Loucy (cell line): ENCODE data around the gene KEL.

ENCODE experiments used
- H2AFZ ChIP-seq: fragments of 200-600 bp; sonication (generic); 2 replicates; pipeline ENCODE4 v1.6.0; 2016; ENCODE audit warnings: antibody characterized with exemption, mild to moderate bottlenecking, low read length, moderate library complexity
- H3F3A ChIP-seq: fragments of 200-600 bp; 2 replicates; pipeline ENCODE4 v1.6.0; 2016; ENCODE audit warnings: antibody characterized with exemption, low read depth, mild to moderate bottlenecking
- H3K27me3 ChIP-seq: fragments of 200-600 bp; sonication (generic); 2 replicates; pipeline ENCODE4 v1.6.1; 2014; ENCODE audit warnings: low read length, mild to moderate bottlenecking; ENCODE audit not compliant: insufficient read depth, poor library complexity, severe bottlenecking
- H3K36me3 ChIP-seq: fragments of 200-600 bp; sonication (generic); 2 replicates; pipeline ENCODE4 v1.6.1; 2016; ENCODE audit warnings: low read length; ENCODE audit not compliant: insufficient read depth
- H3K4me1 ChIP-seq: fragments of 200-600 bp; sonication (generic); 2 replicates; pipeline ENCODE4 v1.5.1; 2014; ENCODE audit warnings: low read length, mild to moderate bottlenecking; ENCODE audit not compliant: insufficient read depth, poor library complexity, severe bottlenecking
- H3K4me2 ChIP-seq: fragments of 200-600 bp; sonication (generic); 2 replicates; pipeline ENCODE4 v1.6.0; 2014; ENCODE audit warnings: antibody characterized with exemption, low read length, low read depth, mild to moderate bottlenecking; ENCODE audit not compliant: poor library complexity, severe bottlenecking
- H3K4me3 ChIP-seq: fragments of 200-600 bp; sonication (generic); 2 replicates; pipeline ENCODE4 v1.5.1; 2014; ENCODE audit warnings: low read length, mild to moderate bottlenecking, mixed read lengths; ENCODE audit not compliant: poor library complexity, severe bottlenecking
- H3K79me2 ChIP-seq: fragments of 200-600 bp; sonication (generic); 2 replicates; pipeline ENCODE4 v1.6.1; 2014; ENCODE audit warnings: low read length; ENCODE audit not compliant: insufficient read depth
- H3K9ac ChIP-seq: fragments of 200-600 bp; sonication (generic); 2 replicates; pipeline ENCODE4 v1.6.0; 2014; ENCODE audit warnings: mild to moderate bottlenecking, low read depth, low read length, moderate library complexity; ENCODE audit not compliant: poor library complexity, severe bottlenecking
- H3K9me2 ChIP-seq: fragments of 200-600 bp; sonication (generic); replicated peaks from 2 replicates; pipeline ENCODE4 v1.6.1; 2016; ENCODE audit warnings: low read depth, low read length, mixed read lengths
- H3K9me3 ChIP-seq: fragments of 200-600 bp; sonication (generic); 2 replicates; pipeline ENCODE4 v1.6.1; 2014; ENCODE audit warnings: mild to moderate bottlenecking, antibody characterized with exemption, low read length, low read depth; ENCODE audit not compliant: insufficient read depth
- H4K20me1 ChIP-seq: fragments of 200-600 bp; sonication (generic); 2 replicates; pipeline ENCODE4 v1.6.0; 2014; ENCODE audit warnings: antibody characterized with exemption, low read length, mild to moderate bottlenecking; ENCODE audit not compliant: insufficient read depth, poor library complexity, severe bottlenecking
- EZH2phosphoT487 ChIP-seq: fragments of 200-600 bp; IDR thresholded peaks from 2 replicates; pipeline ENCODE4 v1.6.1; 2018; ENCODE audit warnings: antibody characterized with exemption, mild to moderate bottlenecking, moderate library complexity, borderline replicate concordance
- TF ChIP-seq, protein P1 (sequence below): fragments of 200-600 bp; sonication (generic); conservative IDR thresholded peaks from 2 replicates; pipeline ENCODE4 v1.5.1; 2014; ENCODE audit warnings: mild to moderate bottlenecking, antibody characterized with exemption, low read length

The KEL gene

DNA sequence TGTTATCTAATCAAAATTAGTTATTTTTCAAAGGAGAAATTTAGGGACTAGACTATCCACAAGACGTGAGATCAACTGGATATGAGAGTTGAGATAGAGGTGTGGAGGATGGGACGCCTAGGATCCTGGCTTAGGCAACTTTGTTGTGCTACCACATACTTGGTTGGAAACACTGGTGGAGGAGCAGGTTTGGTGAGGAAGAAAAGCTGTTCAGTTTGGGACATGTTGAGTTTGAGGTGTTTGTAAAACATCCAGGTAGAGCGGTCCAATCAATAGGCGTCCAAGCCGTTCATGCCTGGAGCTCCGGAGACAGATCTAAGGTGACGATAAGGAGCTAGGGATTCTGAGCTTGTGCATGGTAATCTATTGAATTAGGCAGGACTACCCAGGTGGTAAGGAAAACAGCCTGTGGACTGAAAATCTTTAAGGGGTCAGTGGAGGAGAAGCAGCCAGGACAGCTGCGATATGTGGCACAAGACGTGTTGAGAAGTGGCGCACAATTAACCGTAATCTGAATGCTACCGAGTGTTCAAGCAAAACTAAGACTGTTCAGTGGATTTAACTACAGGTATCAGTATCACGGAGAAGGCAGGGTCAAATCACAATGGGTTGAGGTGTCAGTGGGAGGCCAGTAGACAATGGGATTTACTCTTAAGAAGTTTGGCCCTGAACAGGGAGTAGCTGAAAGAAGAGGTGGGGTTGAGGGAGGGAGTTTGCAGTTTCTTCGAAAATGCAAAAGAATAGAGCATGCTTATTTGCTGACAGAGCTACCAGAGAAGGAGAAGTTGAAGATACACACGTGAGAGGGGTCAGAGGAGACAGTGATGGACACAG lies 60.5 kb downstream of the KEL start:
- no peak overlapping the region for H3K4me3 ChIP-seq
- no peak for TF ChIP-seq EZH2phosphoT487
- TF ChIP-seq, protein P1, sequence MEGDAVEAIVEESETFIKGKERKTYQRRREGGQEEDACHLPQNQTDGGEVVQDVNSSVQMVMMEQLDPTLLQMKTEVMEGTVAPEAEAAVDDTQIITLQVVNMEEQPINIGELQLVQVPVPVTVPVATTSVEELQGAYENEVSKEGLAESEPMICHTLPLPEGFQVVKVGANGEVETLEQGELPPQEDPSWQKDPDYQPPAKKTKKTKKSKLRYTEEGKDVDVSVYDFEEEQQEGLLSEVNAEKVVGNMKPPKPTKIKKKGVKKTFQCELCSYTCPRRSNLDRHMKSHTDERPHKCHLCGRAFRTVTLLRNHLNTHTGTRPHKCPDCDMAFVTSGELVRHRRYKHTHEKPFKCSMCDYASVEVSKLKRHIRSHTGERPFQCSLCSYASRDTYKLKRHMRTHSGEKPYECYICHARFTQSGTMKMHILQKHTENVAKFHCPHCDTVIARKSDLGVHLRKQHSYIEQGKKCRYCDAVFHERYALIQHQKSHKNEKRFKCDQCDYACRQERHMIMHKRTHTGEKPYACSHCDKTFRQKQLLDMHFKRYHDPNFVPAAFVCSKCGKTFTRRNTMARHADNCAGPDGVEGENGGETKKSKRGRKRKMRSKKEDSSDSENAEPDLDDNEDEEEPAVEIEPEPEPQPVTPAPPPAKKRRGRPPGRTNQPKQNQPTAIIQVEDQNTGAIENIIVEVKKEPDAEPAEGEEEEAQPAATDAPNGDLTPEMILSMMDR: no peak
- H3K27me3 ChIP-seq: no peaks in the 10 kb centered on the region
- no peaks in the 10 kb centered on the region for H3K79me2 ChIP-seq
- H3K9me3 ChIP-seq: 0 out of 2 replicates have a peak, but pooled peaks cover 9% of the 10 kb centered on the region
- H3K4me2 ChIP-seq: no peak overlapping the region
- no peak overlapping the region for H3K9ac ChIP-seq
- H3F3A ChIP-seq: no peaks in the 10 kb centered on the region
- no peaks in the 10 kb centered on the region for H3K9me2 ChIP-seq
- H4K20me1 ChIP-seq: no peaks in the 10 kb centered on the region
- no peaks in the 10 kb centered on the region for H3K36me3 ChIP-seq
- H3K4me1 ChIP-seq: no peaks in the 10 kb centered on the region
- H2AFZ ChIP-seq: no peak overlapping the region

- Histone ChIP-seq H3K9me3 (0 out of 2 replicates have a peak, but pooled peaks cover 5% of the 10 kb centered on the region), H3K79me2 (no peaks in the 10 kb centered on the region), H3K4me1 (no peaks in the 10 kb centered on the region), H3K4me2 (no peak overlapping the region), H2AFZ (no peak overlapping the region), H3F3A (no peaks in the 10 kb centered on the region), H3K27me3 (no peaks in the 10 kb centered on the region), H4K20me1 (no peaks in the 10 kb centered on the region), H3K9ac (no peak overlapping the region), H3K9me2 (no peaks in the 10 kb centered on the region), H3K4me3 (no peak overlapping the region), H3K36me3 (no peaks in the 10 kb centered on the region)
- no peak for TF ChIP-seq EZH2phosphoT487
- TF ChIP-seq, protein P1: no peak
These were observed 62.5 kb downstream of the KEL start for GRCh38 chr7:142899661-142900060.

- Histone ChIP-seq H3K9me2 (no peaks in the 10 kb centered on the region), H2AFZ (no peak overlapping the region), H3K4me2 (no peak overlapping the region), H3F3A (no peaks in the 10 kb centered on the region), H3K79me2 (no peaks in the 10 kb centered on the region), H3K4me3 (no peak overlapping the region), H3K36me3 (no peaks in the 10 kb centered on the region), H3K9ac (no peak overlapping the region), H3K9me3 (no peaks in the 10 kb centered on the region), H3K27me3 (no peaks in the 10 kb centered on the region), H3K4me1 (no peaks in the 10 kb centered on the region), H4K20me1 (no peaks in the 10 kb centered on the region)
- no peak for TF ChIP-seq EZH2phosphoT487
- TF ChIP-seq, protein P1: no peak
These were observed 63.6 kb downstream of the KEL start for GRCh38 chr7:142898377-142899170.
